SIG-M5 (cell line): ENCODE results near the gene CENPX.

ENCODE experiments used
- DNase-seq: peaks from one replicate; lab custom pipeline; 2025; lab: John Stamatoyannopoulos, UW

Gene CENPX

GRCh38 chr17:82012261-82012639, 10.4 kb downstream of the CENPX start:
- no peak for DNase-seq

- no peak for DNase-seq
These were observed 11.0 kb downstream of the CENPX start for GRCh38 chr17:82011617-82012187.

- DNase-seq, result no peak
These were observed 11.8 kb downstream of the CENPX start for GRCh38 chr17:82010575-82011525.

- no peak for DNase-seq
These were observed 13.3 kb downstream of the CENPX start for GRCh38 chr17:82009413-82009812.

- DNase-seq, result no peak
These were observed 13.7 kb downstream of the CENPX start for GRCh38 chr17:82008941-82009405.

DNA sequence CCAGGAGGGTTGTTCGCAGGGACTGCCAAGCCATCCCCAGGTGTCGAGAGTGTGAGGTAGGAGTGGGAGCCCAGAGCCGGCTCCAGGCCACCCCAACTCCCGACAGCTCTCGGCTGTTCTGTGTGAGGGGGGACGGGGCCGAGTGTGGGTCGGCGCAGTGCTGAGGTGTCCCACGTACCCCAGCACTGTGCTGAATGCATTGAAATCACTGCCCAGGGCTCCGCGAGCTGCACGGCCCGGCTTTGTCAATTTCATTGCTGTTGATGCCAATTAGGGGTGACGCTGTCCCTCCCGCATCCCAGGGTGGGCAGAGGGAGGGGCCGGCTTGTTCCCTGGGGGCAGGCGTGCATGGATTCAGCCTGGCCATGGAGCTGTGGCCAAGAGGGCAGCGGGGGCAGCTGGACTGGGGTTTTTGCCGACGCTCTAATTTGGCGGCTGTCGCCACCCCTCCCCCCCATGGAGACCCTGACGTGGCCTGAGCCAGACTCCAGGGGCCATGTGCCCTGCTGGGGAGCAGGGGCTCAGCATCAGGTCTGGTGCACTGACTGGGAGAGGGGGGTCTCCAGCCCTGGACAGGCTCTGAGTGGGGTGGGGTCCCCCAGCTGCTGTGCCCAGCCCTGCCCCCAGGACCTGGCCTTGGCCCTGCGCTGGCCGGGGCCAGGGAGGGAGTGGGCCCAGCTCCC, 14.3 kb downstream of the CENPX start:
- DNase-seq, result no peak

DNA sequence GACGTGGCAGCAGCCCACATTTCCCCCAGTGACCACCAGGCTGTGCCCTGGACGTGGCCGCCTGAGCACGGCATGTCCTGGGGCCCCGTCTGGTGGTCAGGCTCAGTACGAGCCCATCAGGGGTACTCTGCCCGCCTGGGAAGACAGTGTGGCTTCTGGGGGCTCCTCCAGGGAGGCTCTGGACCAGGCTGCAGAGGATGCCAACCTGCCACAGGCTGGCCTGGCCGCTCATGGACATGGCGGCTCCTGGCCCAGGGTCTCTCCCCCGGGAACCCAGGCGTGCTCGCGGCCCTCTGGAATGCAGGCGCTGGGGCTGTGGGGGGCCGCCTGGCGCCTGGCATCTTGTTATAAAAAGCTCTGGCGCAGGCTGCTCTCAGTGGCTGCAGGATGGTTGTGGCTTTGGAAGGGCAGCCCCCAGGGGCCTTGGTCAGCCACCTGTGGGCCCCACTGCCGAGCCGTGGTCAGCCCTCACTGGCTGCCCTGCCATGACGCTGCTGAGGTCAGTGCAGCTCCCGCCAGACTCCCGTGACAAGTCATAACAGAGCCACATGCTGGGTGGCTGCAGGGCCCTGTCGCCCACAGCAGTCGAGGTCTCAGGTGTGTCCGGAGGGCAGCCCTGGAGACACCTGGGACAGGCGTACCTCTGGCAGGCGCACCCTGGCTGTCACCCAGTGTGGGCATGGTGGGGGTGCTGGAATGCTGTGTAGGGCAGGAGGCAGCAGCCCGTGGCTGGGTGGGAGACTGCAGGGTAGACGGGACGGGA, 15.0 kb downstream of the CENPX start:
- no peak for DNase-seq

- no peak for DNase-seq
These were observed 15.5 kb downstream of the CENPX start for GRCh38 chr17:82007228-82007494.

- no peak for DNase-seq
These were observed 16.0 kb downstream of the CENPX start for GRCh38 chr17:82006468-82007227.

GRCh38 chr17:82005701-82006348, 16.9 kb downstream of the CENPX start:
- no peak for DNase-seq

DNA sequence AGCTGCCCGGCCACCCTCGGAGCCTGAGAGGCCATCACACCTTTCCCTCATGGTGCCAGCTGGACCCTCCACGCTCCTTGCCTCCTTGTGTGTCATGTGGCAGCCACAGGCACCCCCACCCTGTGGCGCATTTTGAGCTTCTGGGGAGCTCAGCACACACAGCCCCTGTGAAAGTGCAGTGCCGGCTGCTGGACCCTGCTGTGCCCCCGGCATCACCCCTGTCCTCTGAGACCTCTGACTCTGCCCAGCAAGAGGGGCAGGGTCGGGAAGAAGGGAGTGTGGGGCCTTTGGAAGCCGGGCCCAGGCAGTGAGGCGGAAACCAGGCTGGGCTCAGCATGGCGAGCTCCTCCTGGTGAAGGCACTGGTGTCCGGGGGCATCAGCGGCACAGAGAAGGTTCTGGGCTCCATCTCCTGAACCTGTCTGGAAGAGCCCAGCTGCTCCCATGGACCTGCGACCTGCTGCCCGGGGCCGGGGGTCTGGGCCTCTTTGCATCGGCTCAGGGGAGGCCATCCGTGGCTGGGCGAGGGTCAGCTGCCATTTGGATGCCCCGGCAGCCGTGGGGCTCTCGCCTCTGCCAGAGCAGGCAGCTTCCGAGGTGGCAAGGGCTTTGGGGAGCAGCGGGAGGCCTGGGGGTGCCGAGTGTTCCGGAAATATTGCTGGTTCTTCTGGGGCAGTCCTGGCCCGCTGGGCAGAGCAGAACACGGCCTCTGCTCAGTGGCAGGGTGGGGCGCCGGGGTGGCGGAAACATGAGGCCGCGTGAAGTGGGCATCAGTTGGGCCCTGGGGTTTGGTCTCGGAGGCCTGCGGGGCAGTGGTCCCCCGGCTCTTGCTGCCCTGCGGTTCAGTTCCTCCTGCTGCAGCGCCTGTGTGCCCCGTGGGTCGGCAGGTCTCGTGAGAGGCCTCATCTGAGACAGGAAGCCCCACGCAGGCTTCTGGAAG, 17.9 kb downstream of the CENPX start:
- DNase-seq, result no peak

GRCh38 chr17:82003411-82004381, 19.0 kb downstream of the CENPX start:
- DNase-seq, result no peak

DNA sequence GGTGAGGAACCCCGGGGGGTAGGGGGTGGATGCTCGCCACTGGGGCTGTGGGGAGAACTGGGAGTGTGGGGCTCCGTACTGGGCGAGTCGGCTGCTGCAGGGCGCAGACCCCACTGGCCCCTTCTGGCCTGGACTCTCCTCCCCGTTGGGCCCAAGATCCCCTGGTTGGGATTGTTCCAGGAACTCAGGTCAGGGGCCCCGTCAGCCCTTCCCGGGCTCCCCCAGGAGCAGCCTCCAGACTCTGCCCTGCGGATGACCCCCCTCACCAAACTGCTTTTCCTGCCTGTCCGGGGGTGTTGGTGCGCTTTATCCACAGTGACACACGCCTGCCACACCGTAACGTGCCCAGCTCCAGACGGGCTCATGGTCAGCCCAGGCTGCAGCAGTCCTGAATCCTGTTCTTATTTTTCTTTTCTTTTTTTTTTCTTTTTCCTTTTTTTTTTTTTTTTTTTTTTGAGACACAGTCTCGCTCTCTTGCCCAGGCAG, 21.1 kb downstream of the CENPX start:
- DNase-seq, result no peak

DNA sequence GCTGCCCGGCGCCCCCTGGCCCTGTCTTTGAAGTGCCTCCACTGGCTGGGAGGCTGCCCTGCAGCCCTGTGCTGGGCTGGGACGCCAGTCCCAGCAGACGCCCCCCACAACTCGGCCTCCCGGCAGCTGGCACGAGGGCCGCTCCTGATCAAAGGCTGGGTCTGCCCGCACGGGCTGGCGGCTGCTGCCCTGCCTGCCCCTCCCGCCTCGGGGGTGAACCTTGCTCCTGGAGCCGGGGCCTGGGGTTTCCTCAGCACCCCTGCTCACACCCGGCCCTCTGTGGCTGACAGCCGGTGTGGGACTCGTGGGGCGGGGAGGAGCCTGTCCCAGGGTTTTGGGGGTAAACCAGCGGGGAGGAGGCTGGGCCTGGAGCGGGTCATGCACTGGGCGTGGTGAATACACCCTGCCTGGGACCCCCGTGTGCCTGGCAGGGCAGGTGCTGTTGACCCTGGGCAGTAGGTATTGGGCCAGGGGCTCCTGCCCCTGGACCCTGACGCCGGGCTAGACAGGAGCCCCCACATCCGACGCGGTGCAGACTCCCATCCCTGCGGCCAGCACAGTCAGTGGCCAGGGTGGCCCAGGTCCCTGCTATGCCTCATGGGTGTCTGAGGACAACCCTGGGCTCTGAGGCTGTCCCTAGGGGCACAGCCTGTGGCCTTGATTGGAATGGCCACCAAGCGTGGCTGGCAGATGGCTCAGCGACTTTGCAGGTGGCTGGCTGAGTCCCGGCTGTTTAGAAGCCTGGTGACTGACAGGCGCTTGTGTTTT, 21.7 kb downstream of the CENPX start:
- no peak for DNase-seq

GRCh38 chr17:81999976-82000802, 22.5 kb downstream of the CENPX start:
- DNase-seq, result no peak

GRCh38 chr17:81999587-81999975, 23.1 kb downstream of the CENPX start:
- DNase-seq, result no peak
